Measurements from ENCODE around the gene BCS1L.

DNA sequence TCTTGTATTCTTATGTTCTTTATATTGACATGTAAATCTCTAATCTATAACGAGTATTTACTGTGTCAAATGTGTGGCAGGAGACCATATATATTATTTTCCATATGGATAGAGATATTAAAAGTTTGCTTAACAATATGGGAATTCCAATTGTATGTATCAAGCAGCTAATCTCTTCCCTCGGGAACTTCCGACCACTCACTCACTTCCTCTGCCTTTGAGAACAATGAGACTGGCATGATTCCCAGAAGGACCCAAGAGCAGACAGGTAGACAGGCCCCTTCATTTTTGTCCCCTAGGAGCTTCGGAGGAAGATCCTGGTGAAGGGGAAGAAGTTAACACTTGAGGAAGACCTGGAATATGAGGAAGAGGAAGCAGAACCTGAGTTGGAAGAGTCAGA, 27.6 kb upstream of the BCS1L start:
- no peak for TF ChIP-seq POLR2A (IDR thresholded peaks at IDR 0.05)
- TF ChIP-seq CTCF (IDR thresholded peaks at IDR 0.05), result no peak

All from right lobe of liver (tissue), 4 donors.